CD14-positive monocyte (primary cell): ENCODE measurements around the gene WWOX. TPM values are rescaled to one million over a fixed set of nuclear protein-coding genes. Genes with fewer than 3 reads are reported as not detected.
A peak's percentile ranks its signal among the peaks of the same experiment; 100 is the strongest.

Experiments
- DNase-seq, 3 donors: peaks; one replicate each; pipeline ENCODE4 v3.0.0-alpha.2; 2011 to 2022
- H2AFZ ChIP-seq: 2 replicates; pipeline ENCODE4 v1.6.0; 2012; ENCODE audit warnings: mild to moderate bottlenecking, low read depth, low read length, inconsistent platforms; ENCODE audit not compliant: insufficient read depth, poor library complexity, severe bottlenecking
- H3K27ac ChIP-seq, 2 donors: 1 replicate in 1 of 2; 2 replicates in 1 of 2; pipeline ENCODE4 v1.5.1; 2012 to 2013; ENCODE audit warnings: low read length in 2 of 2, control low read depth in 1 of 2, inconsistent platforms in 1 of 2, low read depth in 1 of 2, mild to moderate bottlenecking in 1 of 2
- H3K27me3 ChIP-seq, 2 donors: one replicate each; pipeline versions ENCODE4 v1.6.0 to v1.6.1; 2011 to 2013; ENCODE audit warnings: low read length in 2 of 2; ENCODE audit not compliant: control insufficient read depth in 2 of 2, insufficient read depth in 2 of 2
- H3K36me3 ChIP-seq, 2 donors: replicated peaks in 1 of 2; 1 replicate in 1 of 2; 2 replicates in 1 of 2; pipeline versions ENCODE4 v1.5.1 to v1.6.1; 2012 to 2013; ENCODE audit warnings: low read length in 2 of 2, control low read depth in 1 of 2, inconsistent platforms in 1 of 2, mild to moderate bottlenecking in 1 of 2; ENCODE audit not compliant: insufficient read depth in 2 of 2, control insufficient read depth in 1 of 2
- H3K4me1 ChIP-seq, 2 donors: 1 replicate in 1 of 2; 2 replicates in 1 of 2; pipeline versions ENCODE4 v1.5.1 to v1.6.1; 2012 to 2013; ENCODE audit warnings: low read length in 2 of 2, control low read depth in 1 of 2, inconsistent platforms in 1 of 2, mild to moderate bottlenecking in 1 of 2, moderate library complexity in 1 of 2; ENCODE audit not compliant: insufficient read depth in 2 of 2, control insufficient read depth in 1 of 2
- H3K4me2 ChIP-seq: replicated peaks from 2 replicates; pipeline ENCODE3; 2012; ENCODE audit warnings: low read length, moderate library complexity, mild to moderate bottlenecking; ENCODE audit not compliant: poor library complexity, severe bottlenecking; ENCODE audit errors: extremely low read depth
- H3K4me3 ChIP-seq, 3 experiments: fragments of 200-600 bp in 1 of 3; sonication (generic) in 1 of 3; replicated peaks in 1 of 3; 1 replicate in 2 of 3; 2 replicates in 1 of 3; pipeline ENCODE4 v1.5.1; 2011 to 2013; ENCODE audit warnings: low read length in 3 of 3, mild to moderate bottlenecking in 3 of 3, control low read depth in 2 of 3, low read depth in 2 of 3, inconsistent platforms in 1 of 3, moderate library complexity in 1 of 3
- H3K79me2 ChIP-seq: 2 replicates; pipeline ENCODE4 v1.6.0; 2012; ENCODE audit warnings: mild to moderate bottlenecking, control low read depth, inconsistent platforms, low read length, moderate library complexity; ENCODE audit not compliant: insufficient read depth
- H3K9ac ChIP-seq: 2 replicates; pipeline ENCODE4 v1.6.0; 2017; ENCODE audit warnings: low read length, mild to moderate bottlenecking; ENCODE audit not compliant: insufficient read depth, poor library complexity, severe bottlenecking
- H3K9me3 ChIP-seq, 2 donors: replicated peaks in 1 of 2; 1 replicate in 1 of 2; 2 replicates in 1 of 2; pipeline versions ENCODE4 v1.5.1 to v1.6.1; 2012 to 2013; ENCODE audit warnings: low read length in 2 of 2, control low read depth in 1 of 2; ENCODE audit not compliant: control insufficient read depth in 1 of 2, insufficient read depth in 1 of 2
- H4K20me1 ChIP-seq: 2 replicates; pipeline ENCODE4 v1.6.0; 2012; ENCODE audit warnings: mild to moderate bottlenecking, low read length, control low read depth, moderate library complexity; ENCODE audit not compliant: insufficient read depth
- H3K27ac Mint-ChIP-seq, 7 donors: one replicate each; pipeline ENCODE4 v1.8.0; 2020; ENCODE audit warnings: mild to moderate bottlenecking in 7 of 7, mixed read lengths in 7 of 7, moderate library complexity in 6 of 7, inconsistent platforms in 2 of 7
- H3K27me3 Mint-ChIP-seq, 3 donors: one replicate each; pipeline ENCODE4 v1.8.0; 2021 to 2022; ENCODE audit warnings: low read depth in 3 of 3, mild to moderate bottlenecking in 3 of 3, mixed read lengths in 3 of 3, moderate library complexity in 3 of 3, inconsistent platforms in 1 of 3
- H3K36me3 Mint-ChIP-seq, 2 donors: one replicate each; pipeline ENCODE4 v1.8.0; 2020; ENCODE audit warnings: mixed read lengths in 2 of 2, inconsistent platforms in 1 of 2, mild to moderate bottlenecking in 1 of 2
- H3K4me1 Mint-ChIP-seq: one replicate; pipeline ENCODE4 v1.8.0; 2020; ENCODE audit warnings: mild to moderate bottlenecking, mixed read lengths
- H3K4me3 Mint-ChIP-seq, 2 donors: one replicate each; pipeline ENCODE4 v1.8.0; 2020; ENCODE audit warnings: mild to moderate bottlenecking in 2 of 2, mixed read lengths in 2 of 2, moderate library complexity in 1 of 2
- H3K9me3 Mint-ChIP-seq, 7 donors: one replicate each; pipeline ENCODE4 v1.8.0; 2020 to 2022; ENCODE audit warnings: mixed read lengths in 7 of 7, mild to moderate bottlenecking in 6 of 7, moderate library complexity in 6 of 7, inconsistent platforms in 2 of 7
- CTCF ChIP-seq: fragments of 200-600 bp; IDR thresholded peaks from one replicate; pipeline ENCODE4 v1.8.0; 2022; ENCODE audit warnings: antibody characterized with exemption, mild to moderate bottlenecking
- WGBS: methylation state at CpG from one replicate; pipeline ENCODE4 v1.1.5; 2013; ENCODE audit warnings: missing lambda C conversion rate; ENCODE audit not compliant: insufficient coverage; 5-methylcytosine and 5-hydroxymethylcytosine counted together
- intact Hi-C, 2 donors: fragments of 100-400 bp; cut with micrococcal nuclease; formaldehyde crosslinking; loops; one replicate each; pipeline versions ENCODE4 v1.15.0 to v1.15.1; 2023
- polyA plus RNA-seq, 3 donors: library from polyadenylated mRNA; depleted of rRNA in 1 of 3; unstranded in 2 of 3; stranded (reverse) in 1 of 3; fragments of 300-500 nt in 2 of 3; fragments of >200 nt in 1 of 3; fragmentation: Illumina TruSeq in 2 of 3; gene quantifications; 1 replicate in 2 of 3; 2 replicates in 1 of 3; pipeline ENCODE4 v1.2.3, GENCODE V29; 2012 to 2021
- small RNA-seq: library from RNA; depleted of rRNA; stranded (forward); fragments of <200 nt; gene quantifications from one replicate; pipeline ENCODE3, GENCODE V24; 2012; ENCODE audit warnings: low read depth; ENCODE audit not compliant: insufficient read length

Gene WWOX
- polyA plus RNA-seq, 3 donors, result 4.0 to 7.0 (median 6.3) TPM

- Histone ChIP-seq H3K9me3 (no peaks in the 10 kb centered on the region), H3K79me2 (no peaks in the 10 kb centered on the region), H3K36me3 (no peaks in the 10 kb centered on the region), H4K20me1 (no peaks in the 10 kb centered on the region), H3K27ac (no peak overlapping the region), H3K27me3 (no peaks in the 10 kb centered on the region), H3K4me2 (no peak overlapping the region), H3K9ac (no peak overlapping the region), H2AFZ (no peak overlapping the region), H3K4me1 (peaks cover 34 to 39% of the 10 kb centered on the region in 2 donors), H3K4me3 (no peak overlapping the region)
- Mint-ChIP-seq H3K36me3 (no peaks in the 10 kb centered on the region), H3K9me3 (peaks cover 0 to 4% (median 2%) of the 10 kb centered on the region in 7 donors), H3K4me1 (peaks cover 44% of the 10 kb centered on the region), H3K4me3 (no peak overlapping the region), H3K27ac (no peak overlapping the region), H3K27me3 (peaks cover 2 to 7% (median 4%) of the 10 kb centered on the region in 3 donors)
- DNase-seq, result peak; percentile 18 to 35 (median 19)
- 61% methylated on average over 2 of the region's 5 CpGs for WGBS
- intact Hi-C loops, result no loop called here
- peak; percentile 57 for TF ChIP-seq CTCF
These were observed 1162.1 kb downstream of the WWOX start for GRCh38 chr16:79261481-79261940.

- Mint-ChIP-seq H3K4me3 (no peak overlapping the region), H3K27ac (no peak overlapping the region), H3K4me1 (peaks cover 44% of the 10 kb centered on the region), H3K27me3 (peaks cover 2 to 9% (median 5%) of the 10 kb centered on the region in 3 donors), H3K9me3 (peaks cover 0 to 3% (median 2%) of the 10 kb centered on the region in 7 donors), H3K36me3 (no peaks in the 10 kb centered on the region)
- Histone ChIP-seq H3K9me3 (no peaks in the 10 kb centered on the region), H3K4me2 (no peak overlapping the region), H2AFZ (no peak overlapping the region), H4K20me1 (no peaks in the 10 kb centered on the region), H3K9ac (no peak overlapping the region), H3K36me3 (no peaks in the 10 kb centered on the region), H3K79me2 (no peaks in the 10 kb centered on the region), H3K27me3 (no peaks in the 10 kb centered on the region), H3K27ac (no peak overlapping the region), H3K4me3 (no peak overlapping the region), H3K4me1 (peaks cover 34 to 39% of the 10 kb centered on the region in 2 donors)
- peak; percentile 2 for TF ChIP-seq CTCF
- DNase-seq, result no peak
- intact Hi-C loops, result no loop called here
- WGBS, result 94% methylated on average over 3 of the region's 7 CpGs
These were observed 1162.6 kb downstream of the WWOX start for GRCh38 chr16:79261944-79262552.

Small RNA genes within 50 kb of the gene (small RNA-seq; reads per million reads assigned to genes)
- gene AC027279.3, result not detected

Other genes with a start within 250 kb of the WWOX start
- gene CLEC3A, start 77.1 kb upstream of the WWOX start, polyA plus RNA-seq, result not detected